ENCODE results near the gene THAP9. TPM values are rescaled to one million over a fixed set of nuclear protein-coding genes. Genes with fewer than 3 reads are reported as not detected.

The THAP9 gene
- total and polyA plus RNA-seq, 8 donors, result 1.7 to 3.5 (median 2.6) TPM

DNA sequence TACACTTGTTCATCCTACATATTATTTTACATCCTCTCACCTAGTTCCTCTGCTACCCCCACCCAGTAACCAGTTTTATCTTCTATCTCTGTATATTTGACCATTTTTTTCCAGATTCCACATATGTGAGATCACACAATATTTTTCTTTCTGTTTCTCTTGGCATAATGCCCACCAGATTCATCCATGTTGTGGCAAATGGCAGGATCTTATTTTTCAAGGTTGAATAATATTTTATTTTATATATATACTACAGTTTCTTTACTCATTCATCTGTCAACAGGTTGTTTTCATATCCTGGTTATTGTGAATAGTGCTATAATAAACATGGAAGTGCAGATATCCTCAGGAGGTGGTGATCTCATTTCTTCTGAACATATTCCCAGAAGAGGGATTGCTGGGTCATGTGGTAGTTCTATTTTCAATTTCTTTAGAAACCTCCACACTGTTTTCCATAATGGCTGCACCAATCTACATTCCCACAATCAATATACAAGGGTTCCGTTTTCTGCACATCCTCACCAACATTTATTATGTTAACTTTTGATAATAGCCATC lies 48.2 kb downstream of the THAP9 start:
- intact Hi-C loops (cut with DNase I), result no loop called here
- Histone ChIP-seq H3K4me3 (no peak overlapping the region), H3K27ac (no peak overlapping the region), H3K4me1 (no peaks in the 10 kb centered on the region), H3K9me3 (no peaks in the 10 kb centered on the region), H3K27me3 (no peaks in the 10 kb centered on the region), H3K36me3 (no peaks in the 10 kb centered on the region)
- no peak for FAIRE-seq
- TF ChIP-seq, protein P1, sequence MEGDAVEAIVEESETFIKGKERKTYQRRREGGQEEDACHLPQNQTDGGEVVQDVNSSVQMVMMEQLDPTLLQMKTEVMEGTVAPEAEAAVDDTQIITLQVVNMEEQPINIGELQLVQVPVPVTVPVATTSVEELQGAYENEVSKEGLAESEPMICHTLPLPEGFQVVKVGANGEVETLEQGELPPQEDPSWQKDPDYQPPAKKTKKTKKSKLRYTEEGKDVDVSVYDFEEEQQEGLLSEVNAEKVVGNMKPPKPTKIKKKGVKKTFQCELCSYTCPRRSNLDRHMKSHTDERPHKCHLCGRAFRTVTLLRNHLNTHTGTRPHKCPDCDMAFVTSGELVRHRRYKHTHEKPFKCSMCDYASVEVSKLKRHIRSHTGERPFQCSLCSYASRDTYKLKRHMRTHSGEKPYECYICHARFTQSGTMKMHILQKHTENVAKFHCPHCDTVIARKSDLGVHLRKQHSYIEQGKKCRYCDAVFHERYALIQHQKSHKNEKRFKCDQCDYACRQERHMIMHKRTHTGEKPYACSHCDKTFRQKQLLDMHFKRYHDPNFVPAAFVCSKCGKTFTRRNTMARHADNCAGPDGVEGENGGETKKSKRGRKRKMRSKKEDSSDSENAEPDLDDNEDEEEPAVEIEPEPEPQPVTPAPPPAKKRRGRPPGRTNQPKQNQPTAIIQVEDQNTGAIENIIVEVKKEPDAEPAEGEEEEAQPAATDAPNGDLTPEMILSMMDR (IDR thresholded peaks at IDR 0.05), result no peak
- 100% methylated on average over 1 of the region's 1 CpG for WGBS, 2 donors
- no peak for ATAC-seq
- DNase-seq, result no peak

DNA sequence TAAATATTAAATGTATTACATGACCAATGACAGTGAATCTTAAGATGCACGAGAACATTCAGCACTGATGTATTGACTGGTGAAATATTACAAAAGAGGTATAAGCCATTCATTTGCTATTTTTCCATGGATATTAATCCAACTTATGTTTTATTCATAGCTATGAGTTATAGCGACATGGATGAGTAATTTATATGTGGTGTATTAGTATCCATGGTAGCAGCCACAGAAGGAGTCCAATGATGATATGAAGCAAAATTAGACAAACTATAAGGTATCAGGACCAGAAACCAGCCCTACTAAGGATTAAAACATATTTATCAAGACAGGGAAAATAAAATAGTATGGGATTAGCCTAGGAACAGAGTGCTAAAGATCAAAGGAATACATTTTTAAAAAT lies 50.7 kb downstream of the THAP9 start:
- Histone ChIP-seq H3K36me3 (no peaks in the 10 kb centered on the region), H3K27me3 (no peaks in the 10 kb centered on the region), H3K4me3 (no peak overlapping the region), H3K27ac (no peak overlapping the region), H3K9me3 (no peaks in the 10 kb centered on the region), H3K4me1 (no peaks in the 10 kb centered on the region)
- ATAC-seq (no peak), DNase-seq (no peak), FAIRE-seq (no peak)
- TF ChIP-seq, protein P1 (IDR thresholded peaks at IDR 0.05), result no peak
- 96 to 99% methylated on average over 2 of the region's 2 CpGs for WGBS, 2 donors
- intact Hi-C loops (cut with DNase I), result no loop called here

DNA sequence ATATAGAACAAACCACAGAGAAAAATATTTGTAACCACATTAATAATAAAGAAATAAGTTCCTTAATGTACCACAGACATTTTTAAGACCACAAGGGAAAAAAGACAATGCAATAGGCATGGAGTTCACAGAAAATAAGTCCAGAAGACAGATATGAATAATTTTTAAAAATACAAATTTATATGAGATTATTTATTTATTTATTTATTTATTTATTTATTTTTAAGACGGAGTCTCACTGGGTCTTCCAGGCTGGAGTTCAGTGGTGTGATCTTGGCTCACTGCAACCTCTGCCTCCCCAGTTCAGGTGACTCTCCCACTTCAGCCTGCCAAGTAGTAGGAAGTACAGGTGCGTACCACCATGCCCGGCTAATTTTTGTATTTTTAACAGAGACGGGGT lies 53.7 kb downstream of the THAP9 start:
- H3K9me3 ChIP-seq, result no peaks in the 10 kb centered on the region
- FAIRE-seq (no peak), DNase-seq (no peak), ATAC-seq (no peak)
- TF ChIP-seq, protein P1 (IDR thresholded peaks at IDR 0.05), result no peak
- 95 to 97% methylated on average over 4 of the region's 4 CpGs for WGBS, 2 donors
- H3K4me1 ChIP-seq, result no peaks in the 10 kb centered on the region
- no peak overlapping the region for H3K27ac ChIP-seq
- H3K4me3 ChIP-seq, result no peak overlapping the region
- no peaks in the 10 kb centered on the region for H3K36me3 ChIP-seq
- H3K27me3 ChIP-seq, result no peaks in the 10 kb centered on the region
- intact Hi-C loops (cut with DNase I), result no loop called here

DNA sequence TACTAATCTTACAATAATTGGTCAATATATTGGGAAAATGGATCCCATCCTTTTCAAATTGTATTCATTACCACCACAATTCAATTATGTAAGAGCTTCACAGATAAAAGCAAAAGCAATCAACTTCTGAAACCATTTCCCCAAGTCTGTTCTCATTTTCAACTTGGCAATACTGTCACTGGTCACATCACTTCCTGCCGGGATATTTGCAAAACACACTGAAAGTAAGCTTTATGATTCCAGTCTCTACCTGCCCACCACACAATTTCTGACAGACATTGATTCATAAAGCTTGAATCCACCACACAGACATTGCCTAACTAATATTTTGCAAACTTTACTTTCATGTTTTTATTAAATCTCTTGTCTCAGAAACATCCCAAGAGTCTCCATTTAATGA lies 56.5 kb downstream of the THAP9 start:
- Histone ChIP-seq H3K4me3 (no peak overlapping the region), H3K27me3 (no peaks in the 10 kb centered on the region), H3K9me3 (no peaks in the 10 kb centered on the region), H3K36me3 (no peaks in the 10 kb centered on the region), H3K27ac (no peak overlapping the region), H3K4me1 (no peaks in the 10 kb centered on the region)
- DNase-seq, result no peak
- no peak for ATAC-seq
- intact Hi-C loops (cut with DNase I), result no loop called here
- TF ChIP-seq, protein P1 (IDR thresholded peaks at IDR 0.05), result no peak
- FAIRE-seq, result no peak
- 95 to 100% methylated on average over 1 of the region's 1 CpG for WGBS, 2 donors

DNA sequence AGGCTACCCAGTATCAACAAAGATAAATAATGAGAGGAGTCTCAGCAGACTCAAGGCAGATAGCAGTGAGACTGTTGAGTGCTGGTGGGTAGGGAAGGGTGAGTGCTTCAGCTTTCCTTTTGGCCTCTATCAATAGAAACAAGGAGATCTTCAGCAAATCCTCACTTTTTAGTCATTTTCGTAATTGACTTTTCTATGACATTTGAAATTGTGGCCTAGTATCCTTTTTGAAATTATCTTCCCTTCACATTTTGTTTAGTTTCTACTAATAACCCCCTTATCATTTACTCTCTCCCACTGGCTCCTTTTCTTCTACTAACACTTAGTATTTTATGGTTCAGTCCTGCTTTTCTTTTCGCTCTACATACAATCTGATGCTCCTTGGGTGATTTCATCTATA lies 65.2 kb downstream of the THAP9 start:
- Histone ChIP-seq H3K36me3 (no peaks in the 10 kb centered on the region), H3K9me3 (no peaks in the 10 kb centered on the region), H3K4me3 (no peak overlapping the region), H3K4me1 (no peaks in the 10 kb centered on the region), H3K27me3 (no peaks in the 10 kb centered on the region), H3K27ac (no peak overlapping the region)
- intact Hi-C loops (cut with DNase I), result no loop called here
- TF ChIP-seq, protein P1 (IDR thresholded peaks at IDR 0.05), result no peak
- WGBS, 2 donors, result 97 to 98% methylated on average over 2 of the region's 2 CpGs
- FAIRE-seq, result no peak
- ATAC-seq, result no peak
- DNase-seq, result no peak
